Measurements from ENCODE around the gene ZNF776.

ZNF776 gene

DNA sequence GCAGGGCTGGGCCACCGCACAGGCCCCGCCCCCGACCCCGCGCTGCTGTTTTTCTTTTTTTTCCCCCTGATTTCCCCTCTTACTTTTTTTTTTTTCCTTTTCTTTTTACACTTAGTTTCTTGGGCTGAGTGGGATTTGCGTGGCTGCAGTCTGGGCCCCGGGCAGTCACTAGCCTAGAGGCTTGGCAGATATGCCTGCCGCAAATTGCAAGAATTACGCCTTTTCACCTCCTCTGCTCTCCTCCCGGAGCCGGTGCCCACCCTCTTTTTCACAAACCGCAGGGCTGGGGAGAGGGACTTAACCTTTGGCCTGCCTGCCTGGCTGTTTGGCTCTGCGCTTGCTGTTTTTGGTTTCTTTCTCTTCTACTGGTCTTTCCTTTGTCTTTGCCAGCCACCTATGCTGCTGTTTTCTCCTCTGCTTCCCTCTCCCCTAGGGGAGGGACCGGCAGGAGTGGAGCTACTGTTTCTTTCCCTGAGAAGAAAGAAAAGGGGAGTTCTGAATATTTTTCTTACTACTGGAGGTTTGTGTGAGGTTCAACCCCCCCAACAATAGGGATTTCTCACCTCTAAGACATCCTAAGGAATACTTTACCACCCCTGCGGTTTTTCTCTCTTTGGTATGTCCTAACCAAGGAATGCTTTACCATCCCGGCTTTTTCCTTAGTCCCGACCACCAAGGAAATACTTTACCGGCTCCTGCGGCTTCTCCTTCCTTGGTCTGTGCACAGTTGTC is 57.1 kb downstream of the ZNF776 start:
- CTCF ChIA-PET = no interaction called here

DNA sequence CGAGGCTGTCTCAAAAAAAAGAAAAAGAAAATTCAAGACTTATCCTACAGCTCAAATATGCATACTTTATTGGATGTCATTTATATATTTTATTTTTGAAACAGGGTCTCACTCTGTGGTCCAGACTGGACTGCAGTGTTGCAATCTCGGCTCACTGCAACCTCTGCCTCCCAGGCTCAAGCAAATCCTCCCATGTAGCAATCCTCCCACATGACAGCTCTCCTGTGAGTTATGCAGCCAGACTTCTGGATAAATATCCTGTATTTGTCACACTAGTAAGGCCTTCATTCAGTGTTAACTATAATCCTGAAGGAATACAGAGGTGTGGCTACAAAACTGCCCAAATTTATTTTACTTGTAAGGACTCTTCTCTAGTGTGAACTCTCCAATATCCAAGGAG is 60.9 kb downstream of the ZNF776 start:
- ChIA-PET POLR2A (ENCODE audit: low non-redundant PET) (no interaction called here), CTCF (interaction anchor here (0.7 kb wide), 1 partner anchor 11 kb away, joined by 3 read pairs; no protein-coding TSS in a partner anchor)

More for the DNA sequence above, 57.1 kb downstream of the ZNF776 start:
- POLR2A ChIA-PET (ENCODE audit: low non-redundant PET) = interaction anchor here (0.6 kb wide), 2 partner anchors 11 to 60 kb away, joined by 3 to 4 read pairs; no protein-coding TSS in a partner anchor
- peak; percentile 30 for DNase-seq (ENCODE audit: low spot score)
- peak overlapping the region; percentile 93 for H3K27ac ChIP-seq
- TF ChIP-seq, protein P1, sequence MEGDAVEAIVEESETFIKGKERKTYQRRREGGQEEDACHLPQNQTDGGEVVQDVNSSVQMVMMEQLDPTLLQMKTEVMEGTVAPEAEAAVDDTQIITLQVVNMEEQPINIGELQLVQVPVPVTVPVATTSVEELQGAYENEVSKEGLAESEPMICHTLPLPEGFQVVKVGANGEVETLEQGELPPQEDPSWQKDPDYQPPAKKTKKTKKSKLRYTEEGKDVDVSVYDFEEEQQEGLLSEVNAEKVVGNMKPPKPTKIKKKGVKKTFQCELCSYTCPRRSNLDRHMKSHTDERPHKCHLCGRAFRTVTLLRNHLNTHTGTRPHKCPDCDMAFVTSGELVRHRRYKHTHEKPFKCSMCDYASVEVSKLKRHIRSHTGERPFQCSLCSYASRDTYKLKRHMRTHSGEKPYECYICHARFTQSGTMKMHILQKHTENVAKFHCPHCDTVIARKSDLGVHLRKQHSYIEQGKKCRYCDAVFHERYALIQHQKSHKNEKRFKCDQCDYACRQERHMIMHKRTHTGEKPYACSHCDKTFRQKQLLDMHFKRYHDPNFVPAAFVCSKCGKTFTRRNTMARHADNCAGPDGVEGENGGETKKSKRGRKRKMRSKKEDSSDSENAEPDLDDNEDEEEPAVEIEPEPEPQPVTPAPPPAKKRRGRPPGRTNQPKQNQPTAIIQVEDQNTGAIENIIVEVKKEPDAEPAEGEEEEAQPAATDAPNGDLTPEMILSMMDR (conservative IDR thresholded peaks at IDR 0.05; ENCODE audit: low read depth) = no peak

More for the DNA sequence above, 60.9 kb downstream of the ZNF776 start:
- TF ChIP-seq, protein P1 (conservative IDR thresholded peaks at IDR 0.05; ENCODE audit: low read depth) = no peak
- no peak for DNase-seq (ENCODE audit: low spot score)
- 0 out of 2 replicates have a peak overlapping the region, but pooled peaks have one; percentile 1 for H3K27ac ChIP-seq
